K562 (cell line): Measurements from ENCODE around the gene ZBTB22. TPM values are rescaled to one million over a fixed set of nuclear protein-coding genes. Genes with fewer than 3 reads are reported as not detected.

Source experiments
- FOXK1 ChIP-seq: sonication (generic); formaldehyde crosslinking; IDR thresholded peaks from 2 replicates; pipeline ENCODE4 v1.8.0; 2022; ENCODE audit warnings: missing genetic modification reagents, mild to moderate bottlenecking, borderline replicate concordance
- NFXL1 ChIP-seq: fragments of 450-650 bp; formaldehyde crosslinking; IDR thresholded peaks from 2 replicates; pipeline ENCODE4 v1.4.0; 2021; ENCODE audit warnings: mild to moderate bottlenecking
- U2AF1 ChIP-seq: fragments of 200-400 bp; formaldehyde crosslinking; optimal IDR thresholded peaks from 2 replicates; pipeline ENCODE3; 2017; ENCODE audit warnings: mild to moderate bottlenecking, low read depth, low read length, moderate library complexity
- ZBTB34 ChIP-seq: fragments of 250-450 bp; sonication (Bioruptor Pico); IDR thresholded peaks from 2 replicates; pipeline ENCODE4 v1.8.0; 2021; ENCODE audit warnings: mild to moderate bottlenecking, moderate library complexity
- polyA plus RNA-seq, 8 experiments: library from polyadenylated mRNA; depleted of rRNA in 4 of 8; stranded (reverse) in 5 of 8; unstranded in 3 of 8; fragments of >200 nt; fragmentation: Nextera tagmentation in 2 of 8; fragmentation: Illumina TruSeq in 1 of 8; extraction: Ambion mirVana in 2 of 8; extraction: Trizol in 1 of 8; gene quantifications; 2 replicates each; pipeline versions ENCODE4 v1.2.1 to v1.2.3, GENCODE V29; 2011 to 2014; ENCODE audit warnings: inconsistent platforms in 1 of 8, missing spikeins in 1 of 8
- total RNA-seq, 7 experiments: library from RNA; depleted of rRNA in 6 of 7; stranded (reverse); fragments of >200 nt in 6 of 7; fragmentation: Illumina TruSeq in 2 of 7; extraction: Trizol in 2 of 7; gene quantifications; 2 replicates each; pipeline versions ENCODE4 v1.2.1 to v1.2.3, GENCODE V29; 2011 to 2021; ENCODE audit warnings: low replicate concordance in 1 of 7
- TF ChIP-seq, protein P1 (sequence below), 2 experiments: fragments of 450-650 bp; IDR thresholded peaks; 2 replicates each; pipeline ENCODE4 v1.6.1; 2018; ENCODE audit warnings: mild to moderate bottlenecking in 2 of 2, low read depth in 1 of 2; ENCODE audit not compliant: partially characterized antibody in 2 of 2

The ZBTB22 gene
- total and polyA plus RNA-seq, 9 of the 15 experiments (the other 6 are each of a cell fraction or from before 2014, with no cell fraction given), result 0.21 to 11.9 (median 7.1) TPM

- TF ChIP-seq, protein P1, sequence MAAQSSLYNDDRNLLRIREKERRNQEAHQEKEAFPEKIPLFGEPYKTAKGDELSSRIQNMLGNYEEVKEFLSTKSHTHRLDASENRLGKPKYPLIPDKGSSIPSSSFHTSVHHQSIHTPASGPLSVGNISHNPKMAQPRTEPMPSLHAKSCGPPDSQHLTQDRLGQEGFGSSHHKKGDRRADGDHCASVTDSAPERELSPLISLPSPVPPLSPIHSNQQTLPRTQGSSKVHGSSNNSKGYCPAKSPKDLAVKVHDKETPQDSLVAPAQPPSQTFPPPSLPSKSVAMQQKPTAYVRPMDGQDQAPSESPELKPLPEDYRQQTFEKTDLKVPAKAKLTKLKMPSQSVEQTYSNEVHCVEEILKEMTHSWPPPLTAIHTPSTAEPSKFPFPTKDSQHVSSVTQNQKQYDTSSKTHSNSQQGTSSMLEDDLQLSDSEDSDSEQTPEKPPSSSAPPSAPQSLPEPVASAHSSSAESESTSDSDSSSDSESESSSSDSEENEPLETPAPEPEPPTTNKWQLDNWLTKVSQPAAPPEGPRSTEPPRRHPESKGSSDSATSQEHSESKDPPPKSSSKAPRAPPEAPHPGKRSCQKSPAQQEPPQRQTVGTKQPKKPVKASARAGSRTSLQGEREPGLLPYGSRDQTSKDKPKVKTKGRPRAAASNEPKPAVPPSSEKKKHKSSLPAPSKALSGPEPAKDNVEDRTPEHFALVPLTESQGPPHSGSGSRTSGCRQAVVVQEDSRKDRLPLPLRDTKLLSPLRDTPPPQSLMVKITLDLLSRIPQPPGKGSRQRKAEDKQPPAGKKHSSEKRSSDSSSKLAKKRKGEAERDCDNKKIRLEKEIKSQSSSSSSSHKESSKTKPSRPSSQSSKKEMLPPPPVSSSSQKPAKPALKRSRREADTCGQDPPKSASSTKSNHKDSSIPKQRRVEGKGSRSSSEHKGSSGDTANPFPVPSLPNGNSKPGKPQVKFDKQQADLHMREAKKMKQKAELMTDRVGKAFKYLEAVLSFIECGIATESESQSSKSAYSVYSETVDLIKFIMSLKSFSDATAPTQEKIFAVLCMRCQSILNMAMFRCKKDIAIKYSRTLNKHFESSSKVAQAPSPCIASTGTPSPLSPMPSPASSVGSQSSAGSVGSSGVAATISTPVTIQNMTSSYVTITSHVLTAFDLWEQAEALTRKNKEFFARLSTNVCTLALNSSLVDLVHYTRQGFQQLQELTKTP (IDR thresholded peaks at IDR 0.05; ENCODE audit: low read depth in 1 of 2, partially characterized antibody in 2 of 2), result no peak
- TF ChIP-seq NFXL1 (CRISPR knock-in tag) (no peak), U2AF1 (no peak), ZBTB34 (CRISPR knock-in tag) (no peak), FOXK1 (CRISPR knock-in tag) (no peak)
Observed at GRCh38 chr6:33295621-33296369, 21.7 kb downstream of the ZBTB22 start (continued).
